ENCODE results near the gene PSRC1.

GRCh38 chr1:109247401-109248365, 35.3 kb downstream of the PSRC1 start:
- TF ChIP-seq CTCF (IDR thresholded peaks at IDR 0.05) (no peak), EZH2 (IDR thresholded peaks at IDR 0.05) (no peak)

Measured in neural progenitor cell (in vitro differentiated cells).